Fibroblast of gingiva (primary cell): Measurements from ENCODE around the gene MBOAT7.
"Not testable (repeated sequence)": the region's sequence is repeated elsewhere in the genome, so short reads cannot be mapped to it uniquely, and the experiment has no call there.

Experiments used
- DNase-seq: peaks from one replicate; pipeline ENCODE4 v3.0.0-alpha.2; 2011; ENCODE audit warnings: low read depth

MBOAT7 gene

GRCh38 chr19:54189735-54190502, 539 bp upstream of the MBOAT7 start:
- peak; percentile 100 for DNase-seq

GRCh38 chr19:54188215-54188871, 1.0 kb downstream of the MBOAT7 start:
- DNase-seq = no peak

- DNase-seq = no peak
Observed at GRCh38 chr19:54186934-54187381, 2.4 kb downstream of the MBOAT7 start.

- DNase-seq = no peak
Observed at GRCh38 chr19:54186351-54186750, 3.0 kb downstream of the MBOAT7 start.

GRCh38 chr19:54183431-54183830, 5.9 kb downstream of the MBOAT7 start:
- DNase-seq = no peak

- DNase-seq = not testable (repeated sequence)
Observed at GRCh38 chr19:54181894-54182293, 7.5 kb downstream of the MBOAT7 start.

- DNase-seq = no peak
Observed at GRCh38 chr19:54180691-54181091, 8.7 kb downstream of the MBOAT7 start.

- peak; percentile 31 for DNase-seq
Observed at GRCh38 chr19:54179921-54180461, 9.4 kb downstream of the MBOAT7 start.

GRCh38 chr19:54179262-54179852, 10.0 kb downstream of the MBOAT7 start:
- no peak for DNase-seq

- no peak for DNase-seq
Observed at GRCh38 chr19:54178581-54179261, 10.7 kb downstream of the MBOAT7 start.

GRCh38 chr19:54173951-54174834, 15.2 kb downstream of the MBOAT7 start:
- no peak for DNase-seq

- DNase-seq = no peak
Observed at GRCh38 chr19:54173359-54173699, 16.1 kb downstream of the MBOAT7 start.

- no peak for DNase-seq
Observed at GRCh38 chr19:54172471-54173358, 16.7 kb downstream of the MBOAT7 start, which contains the start of gene TMC4. Gene TMC4 (minus strand): TSS chr19:54173160. CDS start chr19:54173117, 43 bp downstream.

- not testable (repeated sequence) for DNase-seq
Observed at GRCh38 chr19:54171736-54172431, 17.5 kb downstream of the MBOAT7 start.

- DNase-seq = no peak
Observed at GRCh38 chr19:54169149-54169740, 20.1 kb downstream of the MBOAT7 start.

GRCh38 chr19:54168174-54168917, 21.0 kb downstream of the MBOAT7 start:
- peak; percentile 70 for DNase-seq

- DNase-seq = no peak
Observed at GRCh38 chr19:54165222-54165621, 24.2 kb downstream of the MBOAT7 start.

- DNase-seq = peak; percentile 22
Observed at GRCh38 chr19:54164369-54165068, 24.9 kb downstream of the MBOAT7 start.
